GM18519 (cell line): ENCODE measurements around the gene FAM200C.

ENCODE experiments used
- ATAC-seq: cut with Tn5 transposase; IDR thresholded peaks from one replicate; pipeline ENCODE4 v1.9.1; 2021; ENCODE audit warnings: mild to moderate bottlenecking, moderate library complexity; ENCODE audit not compliant: unreplicated experiment, low FRiP score

The FAM200C gene

GRCh38 chr5:160369990-160370712 lies 29.7 kb downstream of the FAM200C start, which contains the start of gene C1QTNF2:
Gene C1QTNF2, minus strand, starts transcription at chr5:160370626. Its CDS starts 15,615 bp downstream, at chr5:160355011.
- no peak for ATAC-seq

GRCh38 chr5:160367885-160368284 lies 32.0 kb downstream of the FAM200C start:
- ATAC-seq = no peak

GRCh38 chr5:160367261-160367660 lies 32.6 kb downstream of the FAM200C start:
- no peak for ATAC-seq

- ATAC-seq = no peak
Observed at GRCh38 chr5:160366230-160366629, 33.6 kb downstream of the FAM200C start.

- no peak for ATAC-seq
Observed at GRCh38 chr5:160363660-160364395, 36.0 kb downstream of the FAM200C start.

- ATAC-seq = no peak
Observed at GRCh38 chr5:160363211-160363610, 36.6 kb downstream of the FAM200C start.

GRCh38 chr5:160361624-160362228 lies 38.1 kb downstream of the FAM200C start:
- no peak for ATAC-seq

- ATAC-seq = no peak
Observed at GRCh38 chr5:160360310-160360709, 39.5 kb downstream of the FAM200C start.

- ATAC-seq = no peak
Observed at GRCh38 chr5:160359816-160360215, 40.0 kb downstream of the FAM200C start.

- ATAC-seq = no peak
Observed at GRCh38 chr5:160359242-160359641, 40.6 kb downstream of the FAM200C start.

GRCh38 chr5:160357861-160358411 lies 41.9 kb downstream of the FAM200C start:
- ATAC-seq = no peak

- no peak for ATAC-seq
Observed at GRCh38 chr5:160357394-160357793, 42.5 kb downstream of the FAM200C start.

- no peak for ATAC-seq
Observed at GRCh38 chr5:160356550-160357347, 43.1 kb downstream of the FAM200C start.

GRCh38 chr5:160354666-160355065 lies 45.2 kb downstream of the FAM200C start:
- ATAC-seq = no peak

GRCh38 chr5:160353379-160353778 lies 46.5 kb downstream of the FAM200C start:
- no peak for ATAC-seq

- ATAC-seq = no peak
Observed at GRCh38 chr5:160352308-160352707, 47.5 kb downstream of the FAM200C start.

GRCh38 chr5:160349935-160350303 lies 49.9 kb downstream of the FAM200C start:
- no peak for ATAC-seq

- ATAC-seq = no peak
Observed at GRCh38 chr5:160349249-160349934, 50.5 kb downstream of the FAM200C start.

- no peak for ATAC-seq
Observed at GRCh38 chr5:160348080-160348479, 51.8 kb downstream of the FAM200C start.

- no peak for ATAC-seq
Observed at GRCh38 chr5:160347448-160347847, 52.4 kb downstream of the FAM200C start.
